ENCODE measurements around the gene ENAM. TPM values are rescaled to one million over a fixed set of nuclear protein-coding genes. Genes with fewer than 3 reads are reported as not detected.

ENAM gene
- total and polyA plus RNA-seq, 2 experiments from 2014 or later = not detected

DNA sequence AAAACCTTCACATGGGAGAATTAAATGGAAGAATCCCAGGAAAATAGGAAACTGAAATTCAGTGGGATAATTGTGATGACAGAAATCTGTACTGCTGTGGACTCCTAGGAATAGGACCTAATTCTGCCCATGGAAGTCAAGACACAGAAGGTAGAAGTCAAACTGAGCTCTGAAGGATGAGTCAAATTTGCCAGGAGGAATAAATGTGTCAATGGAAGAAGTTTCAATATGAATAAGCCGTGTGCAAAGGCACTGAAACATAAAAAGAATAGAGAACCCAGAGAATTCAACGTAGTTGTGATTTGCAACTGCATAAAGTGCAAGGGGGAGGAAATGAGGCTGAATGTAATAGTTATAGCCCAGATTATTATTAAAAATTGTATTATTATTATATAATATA, 11.6 kb downstream of the ENAM start:
- ATAC-seq = no peak
- Mint-ChIP-seq H3K27ac (no peak overlapping the region), H3K9me3 (no peaks in the 10 kb centered on the region), H3K4me1 (no peaks in the 10 kb centered on the region), H3K27me3 (ENCODE audit: insufficient read depth, low read depth, poor library complexity) (no peaks in the 10 kb centered on the region), H3K4me3 (no peak overlapping the region), H3K36me3 (ENCODE audit: low read depth) (no peaks in the 10 kb centered on the region)
- Histone ChIP-seq H3K9me2 (ENCODE audit: insufficient read depth) (peaks cover 12% of the 10 kb centered on the region; the same call in 1 of the 2 replicates), H3K4me1 (ENCODE audit: insufficient read depth) (no peaks in the 10 kb centered on the region), H3K79me2 (replicated peaks; ENCODE audit: insufficient read depth) (no peaks in the 10 kb centered on the region), H2AFZ (no peak overlapping the region; the same call in 1 of the 2 replicates), H3K36me3 (ENCODE audit: insufficient read depth) (no peaks in the 10 kb centered on the region), H3K27me3 (ENCODE audit: insufficient read depth) (no peaks in the 10 kb centered on the region), H3K4me3 (no peak overlapping the region), H3F3A (replicated peaks; ENCODE audit: low read depth) (no peaks in the 10 kb centered on the region), H4K20me1 (replicated peaks; ENCODE audit: insufficient read depth) (no peaks in the 10 kb centered on the region), H3K27ac (ENCODE audit: low read depth) (no peak overlapping the region), H3K4me2 (no peak overlapping the region)
- DNase-seq (ENCODE audit: low spot score) = no peak
- TF ChIP-seq, protein P1, sequence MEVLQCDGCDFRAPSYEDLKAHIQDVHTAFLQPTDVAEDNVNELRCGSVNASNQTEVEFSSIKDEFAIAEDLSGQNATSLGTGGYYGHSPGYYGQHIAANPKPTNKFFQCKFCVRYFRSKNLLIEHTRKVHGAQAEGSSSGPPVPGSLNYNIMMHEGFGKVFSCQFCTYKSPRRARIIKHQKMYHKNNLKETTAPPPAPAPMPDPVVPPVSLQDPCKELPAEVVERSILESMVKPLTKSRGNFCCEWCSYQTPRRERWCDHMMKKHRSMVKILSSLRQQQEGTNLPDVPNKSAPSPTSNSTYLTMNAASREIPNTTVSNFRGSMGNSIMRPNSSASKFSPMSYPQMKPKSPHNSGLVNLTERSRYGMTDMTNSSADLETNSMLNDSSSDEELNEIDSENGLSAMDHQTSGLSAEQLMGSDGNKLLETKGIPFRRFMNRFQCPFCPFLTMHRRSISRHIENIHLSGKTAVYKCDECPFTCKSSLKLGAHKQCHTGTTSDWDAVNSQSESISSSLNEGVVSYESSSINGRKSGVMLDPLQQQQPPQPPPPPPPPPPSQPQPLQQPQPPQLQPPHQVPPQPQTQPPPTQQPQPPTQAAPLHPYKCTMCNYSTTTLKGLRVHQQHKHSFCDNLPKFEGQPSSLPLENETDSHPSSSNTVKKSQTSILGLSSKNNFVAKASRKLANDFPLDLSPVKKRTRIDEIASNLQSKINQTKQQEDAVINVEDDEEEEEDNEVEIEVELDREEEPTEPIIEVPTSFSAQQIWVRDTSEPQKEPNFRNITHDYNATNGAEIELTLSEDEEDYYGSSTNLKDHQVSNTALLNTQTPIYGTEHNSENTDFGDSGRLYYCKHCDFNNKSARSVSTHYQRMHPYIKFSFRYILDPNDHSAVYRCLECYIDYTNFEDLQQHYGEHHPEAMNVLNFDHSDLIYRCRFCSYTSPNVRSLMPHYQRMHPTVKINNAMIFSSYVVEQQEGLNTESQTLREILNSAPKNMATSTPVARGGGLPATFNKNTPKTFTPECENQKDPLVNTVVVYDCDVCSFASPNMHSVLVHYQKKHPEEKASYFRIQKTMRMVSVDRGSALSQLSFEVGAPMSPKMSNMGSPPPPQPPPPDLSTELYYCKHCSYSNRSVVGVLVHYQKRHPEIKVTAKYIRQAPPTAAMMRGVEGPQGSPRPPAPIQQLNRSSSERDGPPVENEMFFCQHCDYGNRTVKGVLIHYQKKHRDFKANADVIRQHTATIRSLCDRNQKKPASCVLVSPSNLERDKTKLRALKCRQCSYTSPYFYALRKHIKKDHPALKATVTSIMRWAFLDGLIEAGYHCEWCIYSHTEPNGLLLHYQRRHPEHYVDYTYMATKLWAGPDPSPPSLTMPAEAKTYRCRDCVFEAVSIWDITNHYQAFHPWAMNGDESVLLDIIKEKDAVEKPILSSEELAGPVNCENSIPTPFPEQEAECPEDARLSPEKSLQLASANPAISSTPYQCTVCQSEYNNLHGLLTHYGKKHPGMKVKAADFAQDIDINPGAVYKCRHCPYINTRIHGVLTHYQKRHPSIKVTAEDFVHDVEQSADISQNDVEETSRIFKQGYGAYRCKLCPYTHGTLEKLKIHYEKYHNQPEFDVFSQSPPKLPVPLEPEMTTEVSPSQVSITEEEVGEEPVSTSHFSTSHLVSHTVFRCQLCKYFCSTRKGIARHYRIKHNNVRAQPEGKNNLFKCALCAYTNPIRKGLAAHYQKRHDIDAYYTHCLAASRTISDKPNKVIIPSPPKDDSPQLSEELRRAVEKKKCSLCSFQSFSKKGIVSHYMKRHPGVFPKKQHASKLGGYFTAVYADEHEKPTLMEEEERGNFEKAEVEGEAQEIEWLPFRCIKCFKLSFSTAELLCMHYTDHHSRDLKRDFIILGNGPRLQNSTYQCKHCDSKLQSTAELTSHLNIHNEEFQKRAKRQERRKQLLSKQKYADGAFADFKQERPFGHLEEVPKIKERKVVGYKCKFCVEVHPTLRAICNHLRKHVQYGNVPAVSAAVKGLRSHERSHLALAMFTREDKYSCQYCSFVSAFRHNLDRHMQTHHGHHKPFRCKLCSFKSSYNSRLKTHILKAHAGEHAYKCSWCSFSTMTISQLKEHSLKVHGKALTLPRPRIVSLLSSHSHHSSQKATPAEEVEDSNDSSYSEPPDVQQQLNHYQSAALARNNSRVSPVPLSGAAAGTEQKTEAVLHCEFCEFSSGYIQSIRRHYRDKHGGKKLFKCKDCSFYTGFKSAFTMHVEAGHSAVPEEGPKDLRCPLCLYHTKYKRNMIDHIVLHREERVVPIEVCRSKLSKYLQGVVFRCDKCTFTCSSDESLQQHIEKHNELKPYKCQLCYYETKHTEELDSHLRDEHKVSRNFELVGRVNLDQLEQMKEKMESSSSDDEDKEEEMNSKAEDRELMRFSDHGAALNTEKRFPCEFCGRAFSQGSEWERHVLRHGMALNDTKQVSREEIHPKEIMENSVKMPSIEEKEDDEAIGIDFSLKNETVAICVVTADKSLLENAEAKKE (CRISPR knock-in tag; IDR thresholded peaks at IDR 0.05) = no peak
- TF ChIP-seq POLR2AphosphoS5 (IDR thresholded peaks at IDR 0.05; ENCODE audit: low read depth) (no peak), ZNF114 (CRISPR knock-in tag; IDR thresholded peaks at IDR 0.05) (no peak), EZH2 (IDR thresholded peaks at IDR 0.05; ENCODE audit: low read depth, unreplicated experiment) (no peak), STAT1 (IDR thresholded peaks at IDR 0.05; ENCODE audit: unreplicated experiment) (no peak), CREB1 (CRISPR knock-in tag; IDR thresholded peaks at IDR 0.05; ENCODE audit: low read depth) (no peak), JUNB (IDR thresholded peaks at IDR 0.05; ENCODE audit: unreplicated experiment) (no peak), NANOG (IDR thresholded peaks at IDR 0.05; ENCODE audit: borderline replicate concordance) (no peak), REST (IDR thresholded peaks at IDR 0.05; ENCODE audit: unreplicated experiment) (no peak), EZH2phosphoT487 (IDR thresholded peaks at IDR 0.05; ENCODE audit: unreplicated experiment) (no peak)
- TF ChIP-seq, protein P2, sequence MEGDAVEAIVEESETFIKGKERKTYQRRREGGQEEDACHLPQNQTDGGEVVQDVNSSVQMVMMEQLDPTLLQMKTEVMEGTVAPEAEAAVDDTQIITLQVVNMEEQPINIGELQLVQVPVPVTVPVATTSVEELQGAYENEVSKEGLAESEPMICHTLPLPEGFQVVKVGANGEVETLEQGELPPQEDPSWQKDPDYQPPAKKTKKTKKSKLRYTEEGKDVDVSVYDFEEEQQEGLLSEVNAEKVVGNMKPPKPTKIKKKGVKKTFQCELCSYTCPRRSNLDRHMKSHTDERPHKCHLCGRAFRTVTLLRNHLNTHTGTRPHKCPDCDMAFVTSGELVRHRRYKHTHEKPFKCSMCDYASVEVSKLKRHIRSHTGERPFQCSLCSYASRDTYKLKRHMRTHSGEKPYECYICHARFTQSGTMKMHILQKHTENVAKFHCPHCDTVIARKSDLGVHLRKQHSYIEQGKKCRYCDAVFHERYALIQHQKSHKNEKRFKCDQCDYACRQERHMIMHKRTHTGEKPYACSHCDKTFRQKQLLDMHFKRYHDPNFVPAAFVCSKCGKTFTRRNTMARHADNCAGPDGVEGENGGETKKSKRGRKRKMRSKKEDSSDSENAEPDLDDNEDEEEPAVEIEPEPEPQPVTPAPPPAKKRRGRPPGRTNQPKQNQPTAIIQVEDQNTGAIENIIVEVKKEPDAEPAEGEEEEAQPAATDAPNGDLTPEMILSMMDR (conservative IDR thresholded peaks at IDR 0.05; ENCODE audit: low read depth in 2 of 2) = no peak
- TF ChIP-seq, protein P3, sequence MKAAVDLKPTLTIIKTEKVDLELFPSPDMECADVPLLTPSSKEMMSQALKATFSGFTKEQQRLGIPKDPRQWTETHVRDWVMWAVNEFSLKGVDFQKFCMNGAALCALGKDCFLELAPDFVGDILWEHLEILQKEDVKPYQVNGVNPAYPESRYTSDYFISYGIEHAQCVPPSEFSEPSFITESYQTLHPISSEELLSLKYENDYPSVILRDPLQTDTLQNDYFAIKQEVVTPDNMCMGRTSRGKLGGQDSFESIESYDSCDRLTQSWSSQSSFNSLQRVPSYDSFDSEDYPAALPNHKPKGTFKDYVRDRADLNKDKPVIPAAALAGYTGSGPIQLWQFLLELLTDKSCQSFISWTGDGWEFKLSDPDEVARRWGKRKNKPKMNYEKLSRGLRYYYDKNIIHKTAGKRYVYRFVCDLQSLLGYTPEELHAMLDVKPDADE (IDR thresholded peaks at IDR 0.05) = no peak
